NCI-H2227 treated with DMSO at 0.1 percent for 48 hours (cell line): Measurements from ENCODE around the gene CHAD.
"Not testable (repeated sequence)": the region's sequence is repeated elsewhere in the genome, so short reads cannot be mapped to it uniquely, and the experiment has no call there.

Source experiments
- DNase-seq: peaks from one replicate; lab custom pipeline; 2025; lab: John Stamatoyannopoulos, UW

CHAD gene

GRCh38 chr17:50495217-50495823 is 26.6 kb upstream of the CHAD start:
- DNase-seq, result no peak

DNA sequence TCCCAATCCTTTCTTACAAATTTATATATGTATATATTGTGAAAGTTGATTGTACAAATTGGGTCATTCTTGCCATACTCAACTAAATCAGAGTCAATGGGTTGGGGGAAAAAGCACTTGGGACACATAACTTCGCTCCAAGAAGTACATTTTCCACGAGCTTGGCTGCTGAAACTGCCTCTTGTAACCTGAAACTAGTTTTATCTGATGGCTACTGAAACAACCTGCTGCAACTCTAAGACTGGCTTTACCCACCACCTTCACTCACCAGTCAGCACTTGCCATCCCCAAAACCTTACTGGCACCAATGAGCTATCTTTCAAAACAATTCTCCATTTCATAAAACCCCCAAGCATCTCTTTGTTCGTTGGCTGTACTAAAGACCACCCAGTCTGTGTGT is 25.1 kb upstream of the CHAD start:
- no peak for DNase-seq

DNA sequence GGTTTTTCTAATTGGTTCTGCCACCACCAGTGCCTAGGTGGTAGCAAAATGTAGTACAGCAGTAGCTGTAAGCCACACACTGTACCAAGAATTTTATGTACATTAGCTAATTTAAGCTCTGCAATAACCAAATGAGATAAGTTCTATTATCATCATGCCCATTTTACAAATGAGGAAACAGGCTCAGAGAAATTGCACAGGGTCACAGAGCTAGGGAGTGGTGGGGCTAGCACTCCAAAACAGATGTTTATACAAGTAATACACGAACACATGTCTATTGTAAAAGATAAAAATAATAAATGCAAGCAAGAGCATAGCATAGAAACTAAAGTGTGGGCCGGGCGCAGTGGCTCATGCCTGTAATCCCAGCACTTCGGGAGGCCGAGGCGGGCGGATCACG is 23.5 kb upstream of the CHAD start:
- no peak for DNase-seq

DNA sequence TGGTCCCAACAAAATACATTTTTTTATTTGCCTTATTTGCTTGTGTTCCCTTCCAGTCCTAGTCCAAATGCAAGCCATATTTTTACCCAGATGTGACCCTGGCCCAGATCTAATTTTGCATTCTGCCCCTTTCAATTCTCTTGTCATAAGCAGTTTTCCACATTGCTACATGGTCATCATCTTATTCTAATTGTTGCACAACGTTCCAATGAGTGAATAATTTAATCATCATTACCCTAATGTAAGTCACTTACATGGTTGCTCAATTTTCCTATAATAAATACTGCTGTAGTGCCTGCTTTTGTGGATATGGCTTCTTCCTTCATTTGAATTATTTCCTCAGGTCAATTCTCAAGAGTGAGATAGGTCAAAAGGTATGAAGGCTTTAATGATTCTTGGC is 22.8 kb upstream of the CHAD start:
- no peak for DNase-seq

GRCh38 chr17:50488880-50489279 is 20.2 kb upstream of the CHAD start:
- DNase-seq, result no peak

GRCh38 chr17:50487213-50488096 is 18.8 kb upstream of the CHAD start:
- no peak for DNase-seq

GRCh38 chr17:50484386-50485155 is 15.9 kb upstream of the CHAD start:
- DNase-seq, result no peak

DNA sequence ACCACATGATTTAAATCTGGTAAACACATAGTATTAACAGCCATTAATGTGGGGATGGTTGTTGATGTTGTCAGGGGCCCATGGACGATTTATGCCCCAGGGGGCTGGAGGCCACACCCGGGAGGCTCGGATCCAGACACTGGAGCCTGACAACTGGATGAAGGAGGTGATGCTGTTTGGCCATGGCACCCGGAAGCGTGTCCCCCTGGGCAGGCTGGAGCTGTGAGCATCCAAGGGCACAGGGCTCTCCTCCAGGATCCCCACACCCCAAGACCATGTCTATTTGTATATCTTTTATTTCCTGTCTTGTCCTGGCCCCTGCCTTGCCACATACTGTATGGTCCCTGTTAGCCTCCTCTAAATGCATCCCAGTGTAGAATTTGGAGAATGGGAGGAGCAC is 14.6 kb upstream of the CHAD start:
- no peak for DNase-seq

GRCh38 chr17:50482516-50482915 is 13.8 kb upstream of the CHAD start:
- peak; percentile 57 for DNase-seq

DNA sequence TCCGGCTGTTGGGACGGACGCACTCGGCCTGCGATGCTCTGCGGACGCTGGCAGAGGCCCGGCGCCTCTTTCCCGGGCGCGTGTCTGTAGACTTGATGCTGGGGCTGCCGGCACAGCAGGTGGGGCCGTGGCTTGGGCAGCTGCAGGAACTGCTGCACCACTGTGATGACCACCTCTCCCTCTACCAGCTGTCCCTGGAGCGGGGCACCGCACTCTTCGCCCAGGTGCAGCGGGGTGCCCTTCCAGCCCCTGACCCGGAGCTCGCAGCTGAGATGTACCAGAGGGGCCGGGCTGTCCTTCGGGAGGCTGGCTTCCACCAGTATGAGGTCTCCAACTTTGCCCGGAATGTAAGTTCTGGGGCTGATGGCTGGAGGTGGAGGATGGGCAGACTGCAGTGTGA is 13.4 kb upstream of the CHAD start:
- DNase-seq, result no peak

DNA sequence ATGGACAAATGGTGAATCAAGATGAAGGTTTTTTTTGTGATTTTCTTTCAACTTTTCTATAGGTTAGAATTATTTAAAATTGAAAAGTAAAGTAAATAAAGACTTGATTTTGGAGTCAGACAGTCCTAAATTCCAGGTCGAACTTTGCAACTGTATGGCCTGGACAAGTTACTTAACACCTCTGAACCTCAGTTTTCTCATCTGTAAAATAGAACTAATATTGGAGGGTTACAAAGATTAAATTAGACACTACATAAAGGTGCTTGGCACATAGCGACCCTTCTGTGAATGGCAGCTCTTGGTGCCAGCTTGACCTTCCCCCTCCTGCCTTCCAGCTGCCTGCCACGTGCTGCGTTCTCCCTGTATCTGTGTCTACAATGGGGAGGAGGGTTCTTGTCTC is 13.0 kb upstream of the CHAD start:
- no peak for DNase-seq

- no peak for DNase-seq
These were observed 12.3 kb upstream of the CHAD start for GRCh38 chr17:50480854-50481490.

DNA sequence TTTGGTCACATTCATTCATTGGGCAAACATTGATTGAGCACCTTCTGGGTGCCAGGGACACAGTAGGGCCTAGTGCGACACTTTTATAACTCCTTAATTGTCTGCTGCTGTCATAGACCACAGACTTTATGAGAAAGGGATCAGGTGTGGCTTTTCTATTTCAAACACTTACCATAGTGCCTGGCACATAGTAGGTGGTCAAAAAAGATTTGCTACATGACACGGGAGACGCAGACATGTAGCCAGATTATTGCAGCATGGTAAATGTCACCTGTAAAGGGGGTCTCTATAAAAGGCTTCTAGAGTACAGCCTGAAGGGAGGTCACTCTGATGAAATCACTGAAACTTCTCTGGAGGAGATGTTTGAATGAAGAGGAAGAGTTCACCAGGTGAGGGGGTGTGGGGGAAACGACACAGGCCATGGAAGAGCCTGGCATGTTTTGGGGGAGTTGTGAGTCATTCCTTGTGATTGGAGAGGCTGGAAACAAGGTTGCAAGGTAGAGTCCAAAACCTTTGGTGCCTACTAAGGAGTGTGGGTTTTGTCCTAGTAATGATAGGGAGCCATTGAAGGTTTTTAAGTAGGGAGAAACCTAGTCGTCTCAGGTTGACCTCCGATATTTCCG is 11.6 kb upstream of the CHAD start:
- DNase-seq, result no peak

DNA sequence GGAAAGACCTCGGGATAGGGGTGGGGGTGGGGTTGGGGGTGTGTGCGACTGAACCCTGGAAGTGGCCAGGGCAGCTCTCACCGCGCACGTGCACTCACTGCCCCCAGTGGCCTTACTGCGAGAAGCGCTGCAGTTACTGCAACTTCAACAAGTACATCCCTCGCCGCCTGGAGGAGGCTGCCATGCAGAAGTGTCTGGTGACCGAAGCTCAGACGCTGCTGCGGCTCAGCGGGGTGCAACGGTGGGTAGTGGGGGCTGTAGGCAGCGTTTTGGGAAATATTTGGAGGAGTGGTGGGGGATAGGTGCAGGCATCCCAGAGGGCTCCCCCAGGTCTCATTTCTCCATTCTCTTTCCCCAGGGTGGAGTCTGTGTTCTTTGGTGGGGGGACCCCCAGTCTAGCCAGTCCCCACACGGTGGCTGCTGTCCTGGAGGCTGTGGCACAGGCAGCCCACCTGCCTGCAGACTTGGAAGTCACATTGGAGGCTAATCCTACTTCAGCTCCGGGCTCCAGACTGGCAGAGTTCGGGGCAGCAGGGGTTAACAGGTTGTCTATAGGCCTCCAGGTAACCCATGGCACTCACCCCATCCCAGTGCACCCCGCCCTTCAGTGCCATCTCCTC is 11.0 kb upstream of the CHAD start:
- peak; percentile 62 for DNase-seq

GRCh38 chr17:50478391-50479381 is 10.0 kb upstream of the CHAD start, which contains the start of gene RSAD1:
Gene RSAD1 (plus strand): TSS chr17:50478860. CDS start chr17:50478885, 25 bp downstream.
- peak; percentile 92 for DNase-seq

DNA sequence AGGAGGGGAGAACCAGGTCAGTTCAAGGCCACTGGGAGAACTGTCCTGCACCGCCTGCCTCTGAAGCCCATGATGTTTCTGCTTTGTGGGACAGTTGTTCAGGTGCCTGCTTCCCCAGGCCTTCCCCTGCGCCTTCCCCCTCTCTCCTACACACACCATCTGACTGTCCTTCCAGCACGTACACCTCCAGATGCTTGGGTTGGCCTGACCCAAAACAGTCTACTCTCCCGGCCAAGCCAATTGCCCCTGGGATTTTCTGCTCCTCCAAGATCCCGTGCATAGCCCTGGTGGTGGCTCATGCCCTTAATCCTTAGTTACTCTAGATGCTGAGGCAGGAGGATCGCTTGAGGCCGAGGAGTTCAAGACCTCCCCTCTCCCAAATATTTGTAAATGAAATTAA is 9.3 kb upstream of the CHAD start:
- DNase-seq, result no peak

- DNase-seq, result no peak
These were observed 8.1 kb upstream of the CHAD start for GRCh38 chr17:50476545-50477315.

DNA sequence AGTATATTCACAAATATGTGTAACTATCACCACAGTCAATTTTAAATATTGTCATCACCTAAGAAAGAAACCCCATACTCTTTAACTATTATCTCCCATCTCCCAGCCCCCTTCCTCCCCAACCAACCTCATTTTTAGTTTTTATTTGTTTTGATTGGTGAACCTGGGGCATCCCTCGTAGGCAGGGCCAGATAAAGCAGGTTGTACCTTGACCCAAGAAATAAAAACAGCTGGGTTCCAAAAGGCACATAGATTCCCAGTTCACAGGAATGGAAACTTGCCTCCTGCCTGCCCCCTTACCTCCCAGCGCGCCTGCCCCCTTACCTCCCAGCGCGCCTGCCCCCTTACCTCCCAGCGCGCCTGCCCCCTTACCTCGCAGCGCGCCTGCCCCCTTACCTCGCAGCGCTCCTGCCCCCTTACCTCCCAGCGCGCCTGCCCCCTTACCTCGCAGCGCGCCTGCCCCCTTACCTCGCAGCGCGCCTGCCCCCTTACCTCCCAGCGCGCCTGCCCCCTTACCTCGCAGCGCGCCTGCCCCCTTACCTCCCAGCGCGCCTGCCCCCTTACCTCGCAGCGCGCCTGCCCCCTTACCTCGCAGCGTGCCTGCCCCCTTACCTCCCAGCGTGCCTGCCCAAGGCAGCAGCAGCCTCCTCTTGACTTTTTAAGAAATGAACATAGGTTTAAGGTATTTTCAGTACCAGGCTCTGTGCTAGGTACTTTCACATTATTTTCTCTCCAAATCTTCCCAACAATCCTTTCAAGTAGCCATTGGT is 7.3 kb upstream of the CHAD start:
- not testable (repeated sequence) for DNase-seq

DNA sequence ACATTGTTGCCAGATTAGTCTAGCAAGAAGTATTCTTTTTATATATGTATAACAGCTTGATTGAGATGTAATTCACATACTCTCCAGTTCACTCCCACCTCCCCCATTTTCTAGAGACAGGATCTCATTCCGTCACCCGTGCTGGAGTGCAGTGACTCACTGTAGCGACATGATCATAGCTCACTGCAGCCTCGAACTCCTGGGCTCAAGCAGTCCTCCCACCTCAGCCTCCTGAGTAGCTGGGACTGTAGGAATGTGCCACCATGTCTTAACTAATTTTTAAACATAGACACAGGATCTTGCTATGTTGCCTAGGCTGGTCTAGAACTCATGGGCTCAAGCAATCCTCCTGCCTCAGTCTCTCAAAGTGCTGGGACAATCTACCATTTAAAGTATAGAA is 6.7 kb upstream of the CHAD start:
- no peak for DNase-seq
